IMR-90 (cell line): Measurements from ENCODE around the gene EXPH5.

Experiments
- CHD1 ChIP-seq: IDR thresholded peaks from 2 replicates; pipeline ENCODE4 v1.6.1; 2012; ENCODE audit warnings: low read depth, low read length, improper control_type of control experiment
- MAZ ChIP-seq: IDR thresholded peaks from 2 replicates; pipeline ENCODE4 v1.6.1; 2012; ENCODE audit warnings: low read depth, mild to moderate bottlenecking, low read length, improper control_type of control experiment, moderate library complexity, borderline replicate concordance
- POLR2A ChIP-seq: IDR thresholded peaks from 2 replicates; pipeline ENCODE4 v1.6.1; 2012; ENCODE audit warnings: mild to moderate bottlenecking, low read depth, low read length
- SMC3 ChIP-seq: fragments of 150-350 bp; IDR thresholded peaks from 2 replicates; pipeline ENCODE4 v1.6.1; 2016; ENCODE audit warnings: low read depth, mild to moderate bottlenecking, antibody characterized with exemption, low read length, moderate library complexity
- TF ChIP-seq, protein P1 (sequence below): conservative IDR thresholded peaks from 2 replicates; pipeline ENCODE4 v1.5.1; 2012; ENCODE audit warnings: mild to moderate bottlenecking, low read depth, low read length, improper control_type of control experiment

DNA sequence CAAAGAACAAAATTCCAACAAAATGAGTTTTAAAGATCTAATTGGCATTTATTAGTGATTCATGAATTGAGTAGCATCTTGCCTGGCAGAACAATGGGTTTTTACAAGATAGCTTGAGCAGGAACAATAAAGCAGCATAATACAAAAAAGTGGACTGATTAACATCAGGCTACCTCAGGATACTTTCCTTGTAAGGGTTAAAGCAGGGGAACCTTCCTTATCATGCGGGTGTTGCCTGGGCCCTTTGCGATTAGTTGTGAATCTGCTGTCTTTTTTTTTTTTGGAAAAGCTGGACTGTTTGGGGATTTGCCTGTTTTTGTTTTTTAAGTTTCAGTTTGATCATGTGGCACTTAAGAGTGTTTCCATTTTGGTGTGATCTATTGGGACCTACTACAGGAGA is 37.5 kb downstream of the EXPH5 start:
- TF ChIP-seq, protein P1, sequence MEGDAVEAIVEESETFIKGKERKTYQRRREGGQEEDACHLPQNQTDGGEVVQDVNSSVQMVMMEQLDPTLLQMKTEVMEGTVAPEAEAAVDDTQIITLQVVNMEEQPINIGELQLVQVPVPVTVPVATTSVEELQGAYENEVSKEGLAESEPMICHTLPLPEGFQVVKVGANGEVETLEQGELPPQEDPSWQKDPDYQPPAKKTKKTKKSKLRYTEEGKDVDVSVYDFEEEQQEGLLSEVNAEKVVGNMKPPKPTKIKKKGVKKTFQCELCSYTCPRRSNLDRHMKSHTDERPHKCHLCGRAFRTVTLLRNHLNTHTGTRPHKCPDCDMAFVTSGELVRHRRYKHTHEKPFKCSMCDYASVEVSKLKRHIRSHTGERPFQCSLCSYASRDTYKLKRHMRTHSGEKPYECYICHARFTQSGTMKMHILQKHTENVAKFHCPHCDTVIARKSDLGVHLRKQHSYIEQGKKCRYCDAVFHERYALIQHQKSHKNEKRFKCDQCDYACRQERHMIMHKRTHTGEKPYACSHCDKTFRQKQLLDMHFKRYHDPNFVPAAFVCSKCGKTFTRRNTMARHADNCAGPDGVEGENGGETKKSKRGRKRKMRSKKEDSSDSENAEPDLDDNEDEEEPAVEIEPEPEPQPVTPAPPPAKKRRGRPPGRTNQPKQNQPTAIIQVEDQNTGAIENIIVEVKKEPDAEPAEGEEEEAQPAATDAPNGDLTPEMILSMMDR = no peak
- TF ChIP-seq SMC3 (no peak), POLR2A (no peak), MAZ (no peak), CHD1 (no peak)
